ENCODE data around the gene SH3PXD2A.

DNA sequence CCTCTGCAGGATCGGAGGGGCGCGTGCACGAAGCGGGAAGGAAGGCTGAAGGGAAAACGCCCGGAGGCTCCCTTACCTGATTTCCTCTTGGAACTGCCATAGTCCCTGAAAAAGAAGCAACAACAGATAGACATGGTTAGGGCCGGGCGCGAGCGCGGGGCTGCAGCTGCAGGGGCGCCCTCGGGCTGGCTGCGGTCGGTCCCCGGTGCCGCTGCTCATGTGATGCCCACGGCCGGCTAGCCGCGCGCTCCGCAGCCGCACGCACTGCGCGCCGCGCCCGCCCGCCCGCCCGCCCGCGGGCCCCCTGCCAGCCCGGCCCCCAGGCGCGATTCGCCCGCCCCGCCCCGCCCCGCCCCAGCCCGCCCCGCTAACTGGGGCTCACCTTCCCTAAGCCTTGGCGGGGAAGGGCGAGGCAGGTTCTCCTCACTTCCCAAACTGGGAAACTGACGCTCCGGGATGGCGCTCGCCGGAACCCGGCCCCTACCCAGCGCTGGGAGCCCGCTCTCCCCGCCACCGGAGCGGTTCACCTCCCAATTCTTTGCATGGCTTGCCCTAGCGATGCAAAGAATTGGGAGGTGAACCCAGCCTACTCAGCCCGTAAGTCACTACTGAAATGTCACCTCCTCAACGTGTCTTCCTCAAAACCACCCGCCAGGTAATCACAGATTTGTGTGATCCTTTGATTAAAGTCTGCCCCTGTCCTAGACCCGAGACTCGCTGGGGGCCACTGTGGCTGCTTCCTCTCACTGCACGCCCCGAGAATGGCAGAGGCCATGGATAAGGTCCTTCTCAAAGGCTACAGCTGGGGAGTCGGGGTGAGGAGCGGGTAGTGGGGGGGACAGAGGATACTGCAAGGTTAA, 162.2 kb downstream of the SH3PXD2A start:
- TF ChIP-seq, protein P1, sequence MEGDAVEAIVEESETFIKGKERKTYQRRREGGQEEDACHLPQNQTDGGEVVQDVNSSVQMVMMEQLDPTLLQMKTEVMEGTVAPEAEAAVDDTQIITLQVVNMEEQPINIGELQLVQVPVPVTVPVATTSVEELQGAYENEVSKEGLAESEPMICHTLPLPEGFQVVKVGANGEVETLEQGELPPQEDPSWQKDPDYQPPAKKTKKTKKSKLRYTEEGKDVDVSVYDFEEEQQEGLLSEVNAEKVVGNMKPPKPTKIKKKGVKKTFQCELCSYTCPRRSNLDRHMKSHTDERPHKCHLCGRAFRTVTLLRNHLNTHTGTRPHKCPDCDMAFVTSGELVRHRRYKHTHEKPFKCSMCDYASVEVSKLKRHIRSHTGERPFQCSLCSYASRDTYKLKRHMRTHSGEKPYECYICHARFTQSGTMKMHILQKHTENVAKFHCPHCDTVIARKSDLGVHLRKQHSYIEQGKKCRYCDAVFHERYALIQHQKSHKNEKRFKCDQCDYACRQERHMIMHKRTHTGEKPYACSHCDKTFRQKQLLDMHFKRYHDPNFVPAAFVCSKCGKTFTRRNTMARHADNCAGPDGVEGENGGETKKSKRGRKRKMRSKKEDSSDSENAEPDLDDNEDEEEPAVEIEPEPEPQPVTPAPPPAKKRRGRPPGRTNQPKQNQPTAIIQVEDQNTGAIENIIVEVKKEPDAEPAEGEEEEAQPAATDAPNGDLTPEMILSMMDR (IDR thresholded peaks at IDR 0.05), result no peak
- TF ChIP-seq POLR2AphosphoS5 (IDR thresholded peaks at IDR 0.05), result no peak
